ENCODE data around the gene OSTN. TPM values are rescaled to one million over a fixed set of nuclear protein-coding genes. Genes with fewer than 3 reads are reported as not detected.
"Not testable (repeated sequence)": the region's sequence is repeated elsewhere in the genome, so short reads cannot be mapped to it uniquely, and the experiment has no call there.

Gene OSTN
- total RNA-seq, 1 experiment from 2014 or later: not detected

DNA sequence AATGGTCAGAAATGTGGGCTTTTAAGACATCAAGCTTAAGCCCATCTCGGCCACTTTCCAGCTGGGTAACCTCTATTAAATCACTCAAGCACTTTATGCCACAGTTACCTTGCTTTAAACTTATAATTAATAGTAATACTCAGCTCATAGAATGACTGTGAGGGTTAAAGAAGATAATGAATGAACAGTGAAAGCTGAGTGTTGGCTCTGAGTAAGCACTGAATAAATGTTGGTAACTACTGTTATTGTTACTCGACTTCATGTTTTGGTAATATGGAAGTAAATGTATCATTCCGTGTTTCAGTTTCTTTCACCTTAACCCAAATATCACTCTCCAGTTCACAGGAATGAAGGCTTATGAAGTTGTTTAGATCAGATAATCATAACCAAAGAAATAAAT, 23.9 kb upstream of the OSTN start:
- Histone ChIP-seq H3K9ac (ENCODE audit: low read length) (no peak overlapping the region), H3K27me3 (ENCODE audit: low read length) (no peaks in the 10 kb centered on the region), H4K20me1 (ENCODE audit: insufficient read depth, low read depth, low read length) (no peaks in the 10 kb centered on the region), H3K4me1 (ENCODE audit: low read length) (no peaks in the 10 kb centered on the region), H3K36me3 (ENCODE audit: insufficient read depth, low read length) (no peaks in the 10 kb centered on the region), H3K4me2 (ENCODE audit: low read depth, low read length, poor library complexity, severe bottlenecking) (no peak overlapping the region), H3K4me3 (ENCODE audit: low read length) (no peak overlapping the region), H3K79me2 (ENCODE audit: low read length) (no peaks in the 10 kb centered on the region), H3K9me3 (ENCODE audit: low read length) (peaks cover 36% of the 10 kb centered on the region), H3K9me2 (replicated peaks; ENCODE audit: insufficient read depth, low read length) (no peaks in the 10 kb centered on the region), H3K27ac (ENCODE audit: low read length) (no peak overlapping the region), H2AFZ (ENCODE audit: low read length) (no peak overlapping the region)
- no peak for DNase-seq

- H3K27ac ChIP-seq (ENCODE audit: low read length): no peak overlapping the region
- DNase-seq: no peak
- no peak overlapping the region for H3K9ac ChIP-seq (ENCODE audit: low read length)
- H2AFZ ChIP-seq (ENCODE audit: low read length): no peak overlapping the region
- H3K9me3 ChIP-seq (ENCODE audit: low read length): peaks cover 33% of the 10 kb centered on the region
- no peaks in the 10 kb centered on the region for H3K4me1 ChIP-seq (ENCODE audit: low read length)
- H3K9me2 ChIP-seq (replicated peaks; ENCODE audit: insufficient read depth, low read length): no peaks in the 10 kb centered on the region
- H4K20me1 ChIP-seq (ENCODE audit: insufficient read depth, low read depth, low read length): no peaks in the 10 kb centered on the region
- no peaks in the 10 kb centered on the region for H3K79me2 ChIP-seq (ENCODE audit: low read length)
- no peaks in the 10 kb centered on the region for H3K27me3 ChIP-seq (ENCODE audit: low read length)
- no peaks in the 10 kb centered on the region for H3K36me3 ChIP-seq (ENCODE audit: insufficient read depth, low read length)
- H3K4me2 ChIP-seq (ENCODE audit: low read depth, low read length, poor library complexity, severe bottlenecking): no peak overlapping the region
- no peak overlapping the region for H3K4me3 ChIP-seq (ENCODE audit: low read length)
Measured at GRCh38 chr3:191176038-191176785, 22.8 kb upstream of the OSTN start.

GRCh38 chr3:191185382-191185781, 13.7 kb upstream of the OSTN start:
- not testable (repeated sequence) for H4K20me1 ChIP-seq (ENCODE audit: insufficient read depth, low read depth, low read length); H3K4me3 ChIP-seq (ENCODE audit: low read length); H3K36me3 ChIP-seq (ENCODE audit: insufficient read depth, low read length); H3K9me2 ChIP-seq (replicated peaks; ENCODE audit: insufficient read depth, low read length); H3K9ac ChIP-seq (ENCODE audit: low read length); H2AFZ ChIP-seq (ENCODE audit: low read length); H3K79me2 ChIP-seq (ENCODE audit: low read length); H3K27me3 ChIP-seq (ENCODE audit: low read length); H3K27ac ChIP-seq (ENCODE audit: low read length); H3K4me2 ChIP-seq (ENCODE audit: low read depth, low read length, poor library complexity, severe bottlenecking); H3K4me1 ChIP-seq (ENCODE audit: low read length)
- DNase-seq: peak; percentile 21
- peaks cover 23% of the 10 kb centered on the region for H3K9me3 ChIP-seq (ENCODE audit: low read length)

GRCh38 chr3:191188246-191188645, 10.8 kb upstream of the OSTN start:
- not testable (repeated sequence) for H3K9me3 ChIP-seq (ENCODE audit: low read length); H4K20me1 ChIP-seq (ENCODE audit: insufficient read depth, low read depth, low read length); H3K9ac ChIP-seq (ENCODE audit: low read length); H2AFZ ChIP-seq (ENCODE audit: low read length); H3K27me3 ChIP-seq (ENCODE audit: low read length); H3K36me3 ChIP-seq (ENCODE audit: insufficient read depth, low read length); H3K9me2 ChIP-seq (replicated peaks; ENCODE audit: insufficient read depth, low read length); H3K4me2 ChIP-seq (ENCODE audit: low read depth, low read length, poor library complexity, severe bottlenecking); H3K4me1 ChIP-seq (ENCODE audit: low read length); H3K4me3 ChIP-seq (ENCODE audit: low read length); H3K79me2 ChIP-seq (ENCODE audit: low read length); DNase-seq; H3K27ac ChIP-seq (ENCODE audit: low read length)

DNA sequence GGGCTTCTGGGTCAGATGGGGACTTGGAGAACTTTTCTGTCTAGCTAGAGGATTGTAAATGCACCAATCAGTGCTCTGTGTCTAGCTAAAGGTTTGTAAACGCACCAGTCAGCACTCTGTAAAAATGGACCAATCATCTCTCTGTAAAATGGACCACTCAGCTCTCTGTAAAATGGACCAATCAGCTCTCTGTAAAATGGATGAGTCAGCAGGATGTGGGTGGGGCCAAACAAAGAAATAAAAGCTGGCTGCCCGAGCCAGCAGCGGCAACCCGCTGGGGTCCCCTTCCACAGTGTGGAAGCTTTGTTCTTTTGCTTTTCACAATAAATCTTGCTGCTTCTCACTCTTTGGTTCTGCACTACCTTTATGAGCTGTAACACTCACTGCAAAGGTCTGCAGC, 6.8 kb upstream of the OSTN start:
- H3K79me2 ChIP-seq (ENCODE audit: low read length); H3K4me2 ChIP-seq (ENCODE audit: low read depth, low read length, poor library complexity, severe bottlenecking); H3K9ac ChIP-seq (ENCODE audit: low read length); H3K9me2 ChIP-seq (replicated peaks; ENCODE audit: insufficient read depth, low read length); H3K36me3 ChIP-seq (ENCODE audit: insufficient read depth, low read length); H3K27me3 ChIP-seq (ENCODE audit: low read length); H2AFZ ChIP-seq (ENCODE audit: low read length); DNase-seq; H3K27ac ChIP-seq (ENCODE audit: low read length); H3K4me3 ChIP-seq (ENCODE audit: low read length); H3K4me1 ChIP-seq (ENCODE audit: low read length); H4K20me1 ChIP-seq (ENCODE audit: insufficient read depth, low read depth, low read length): not testable (repeated sequence)
- H3K9me3 ChIP-seq (ENCODE audit: low read length): peaks cover 13% of the 10 kb centered on the region

- Histone ChIP-seq H3K4me1 (ENCODE audit: low read length) (no peaks in the 10 kb centered on the region), H3K9ac (ENCODE audit: low read length) (no peak overlapping the region), H3K9me3 (ENCODE audit: low read length) (peaks cover 18% of the 10 kb centered on the region), H3K36me3 (ENCODE audit: insufficient read depth, low read length) (no peaks in the 10 kb centered on the region), H4K20me1 (ENCODE audit: insufficient read depth, low read depth, low read length) (no peaks in the 10 kb centered on the region), H3K27me3 (ENCODE audit: low read length) (no peaks in the 10 kb centered on the region), H2AFZ (ENCODE audit: low read length) (no peak overlapping the region), H3K4me3 (ENCODE audit: low read length) (no peak overlapping the region), H3K27ac (ENCODE audit: low read length) (no peak overlapping the region), H3K79me2 (ENCODE audit: low read length) (no peaks in the 10 kb centered on the region), H3K9me2 (replicated peaks; ENCODE audit: insufficient read depth, low read length) (no peaks in the 10 kb centered on the region), H3K4me2 (ENCODE audit: low read depth, low read length, poor library complexity, severe bottlenecking) (no peak overlapping the region)
- DNase-seq: no peak
Measured at GRCh38 chr3:191192941-191193340, 6.1 kb upstream of the OSTN start.

- no peak overlapping the region for H3K27ac ChIP-seq (ENCODE audit: low read length)
- H3K36me3 ChIP-seq (ENCODE audit: insufficient read depth, low read length): no peaks in the 10 kb centered on the region
- H3K4me3 ChIP-seq (ENCODE audit: low read length): no peak overlapping the region
- H3K9ac ChIP-seq (ENCODE audit: low read length): no peak overlapping the region
- H3K4me2 ChIP-seq (ENCODE audit: low read depth, low read length, poor library complexity, severe bottlenecking): no peak overlapping the region
- H3K4me1 ChIP-seq (ENCODE audit: low read length): no peaks in the 10 kb centered on the region
- H3K9me2 ChIP-seq (replicated peaks; ENCODE audit: insufficient read depth, low read length): no peaks in the 10 kb centered on the region
- H2AFZ ChIP-seq (ENCODE audit: low read length): no peak overlapping the region
- no peaks in the 10 kb centered on the region for H3K79me2 ChIP-seq (ENCODE audit: low read length)
- no peaks in the 10 kb centered on the region for H4K20me1 ChIP-seq (ENCODE audit: insufficient read depth, low read depth, low read length)
- H3K27me3 ChIP-seq (ENCODE audit: low read length): no peaks in the 10 kb centered on the region
- DNase-seq: no peak
- peaks cover 31% of the 10 kb centered on the region for H3K9me3 ChIP-seq (ENCODE audit: low read length)
Measured at GRCh38 chr3:191197761-191198306, 1.2 kb upstream of the OSTN start.

GRCh38 chr3:191198480-191198879, 561 bp upstream of the OSTN start:
- no peak overlapping the region for H2AFZ ChIP-seq (ENCODE audit: low read length)

More at GRCh38 chr3:191198480-191198879, 561 bp upstream of the OSTN start:
- H3K9ac ChIP-seq (ENCODE audit: low read length): no peak overlapping the region
- no peaks in the 10 kb centered on the region for H3K36me3 ChIP-seq (ENCODE audit: insufficient read depth, low read length)
- H3K4me3 ChIP-seq (ENCODE audit: low read length): no peak overlapping the region
- no peaks in the 10 kb centered on the region for H3K79me2 ChIP-seq (ENCODE audit: low read length)
- H3K9me3 ChIP-seq (ENCODE audit: low read length): peaks cover 29% of the 10 kb centered on the region
- H4K20me1 ChIP-seq (ENCODE audit: insufficient read depth, low read depth, low read length): no peaks in the 10 kb centered on the region
- H3K27me3 ChIP-seq (ENCODE audit: low read length): no peaks in the 10 kb centered on the region
- no peak for DNase-seq
- H3K27ac ChIP-seq (ENCODE audit: low read length): no peak overlapping the region
- no peaks in the 10 kb centered on the region for H3K9me2 ChIP-seq (replicated peaks; ENCODE audit: insufficient read depth, low read length)
- H3K4me2 ChIP-seq (ENCODE audit: low read depth, low read length, poor library complexity, severe bottlenecking): no peak overlapping the region
- H3K4me1 ChIP-seq (ENCODE audit: low read length): no peaks in the 10 kb centered on the region
